ENCODE data around the gene COL3A1. TPM values are rescaled to one million over a fixed set of nuclear protein-coding genes. Genes with fewer than 3 reads are reported as not detected.

The COL3A1 gene
- total and polyA plus RNA-seq, 2 donors (not counting 3 experiments of a cell fraction or from before 2014, with no cell fraction given), result 2.3 to 8.7 TPM

DNA sequence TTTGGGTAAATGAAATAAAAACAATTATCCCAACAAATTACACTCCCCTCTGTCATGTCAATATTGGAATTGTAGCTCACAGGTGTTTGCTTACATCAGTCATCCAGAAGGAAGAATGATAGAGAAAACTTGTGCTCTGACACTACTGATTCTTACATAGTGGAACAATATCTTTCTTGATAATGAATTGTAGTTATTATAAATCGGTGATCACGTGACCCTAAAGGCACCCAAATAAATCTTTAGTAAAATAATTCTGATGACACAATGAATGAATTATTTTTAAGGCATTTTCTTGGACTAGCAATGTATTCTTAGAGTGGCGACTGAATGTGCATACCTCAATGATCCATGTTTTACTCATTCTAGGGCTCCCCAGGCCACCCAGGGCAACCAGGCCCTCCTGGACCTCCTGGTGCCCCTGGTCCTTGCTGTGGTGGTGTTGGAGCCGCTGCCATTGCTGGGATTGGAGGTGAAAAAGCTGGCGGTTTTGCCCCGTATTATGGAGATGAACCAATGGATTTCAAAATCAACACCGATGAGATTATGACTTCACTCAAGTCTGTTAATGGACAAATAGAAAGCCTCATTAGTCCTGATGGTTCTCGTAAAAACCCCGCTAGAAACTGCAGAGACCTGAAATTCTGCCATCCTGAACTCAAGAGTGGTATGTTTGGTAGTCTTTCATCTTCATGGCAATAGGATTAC, 34.5 kb downstream of the COL3A1 start:
- no peak overlapping the region for H2AFZ ChIP-seq (ENCODE audit: low read depth, low read length)
- H3K9me3 ChIP-seq (replicated peaks; ENCODE audit: control insufficient read depth, insufficient read depth, low read length), result no peaks in the 10 kb centered on the region
- H3K79me2 ChIP-seq (ENCODE audit: control insufficient read depth, insufficient read depth, low read length), result no peaks in the 10 kb centered on the region
- H3K36me3 ChIP-seq (ENCODE audit: control insufficient read depth in 2 of 2, extremely low read depth in 1 of 2, insufficient read depth in 2 of 2, low read length in 2 of 2), result no peaks in the 10 kb centered on the region
- H3K27ac ChIP-seq (ENCODE audit: insufficient read depth, low read depth, low read length), result no peak overlapping the region
- dilution Hi-C loops (cut with MboI; ENCODE audit: extremely low pct_ligation_motif_present, low sequenced_read_pairs), result no loop called here
- no peaks in the 10 kb centered on the region for H3K27me3 ChIP-seq (ENCODE audit: control insufficient read depth in 2 of 2, insufficient read depth in 2 of 2, low read length in 2 of 2)
- ChIA-PET POLR2A (no interaction called here), CTCF (no interaction called here)
- DNase-seq (ENCODE audit: low read depth, low spot score) (no peak), FAIRE-seq (no peak)
- no peaks in the 10 kb centered on the region for H3K4me1 ChIP-seq (ENCODE audit: control insufficient read depth, extremely low read depth, insufficient read depth, low read length)
- no peak overlapping the region for H3K9ac ChIP-seq (replicated peaks; ENCODE audit: extremely low read depth, insufficient read depth, low read length)
- H3K4me2 ChIP-seq (ENCODE audit: insufficient read depth, low read length), result no peak overlapping the region
- no peak overlapping the region for H3K4me3 ChIP-seq (replicated peaks in 1 of 3; ENCODE audit: insufficient read depth in 1 of 3, low read depth in 1 of 3, low read length in 3 of 3)
- H3K9me1 ChIP-seq (replicated peaks; ENCODE audit: control insufficient read depth, extremely low read depth, insufficient read depth, low read length), result no peaks in the 10 kb centered on the region
- BruUV-seq (replicated peaks), result no TSS peak
- intact Hi-C loops (cut with micrococcal nuclease), result no loop called here
- TF ChIP-seq FOS (IDR thresholded peaks at IDR 0.05; ENCODE audit: borderline replicate concordance, insufficient read depth, low read length) (no peak), MYC (IDR thresholded peaks at IDR 0.05; ENCODE audit: low read depth, low read length) (no peak), POLR2AphosphoS5 (IDR thresholded peaks at IDR 0.05; ENCODE audit: insufficient read depth, low read depth, low read length) (no peak), POLR2A (IDR thresholded peaks at IDR 0.05; ENCODE audit: low read depth, low read length) (no peak), JUN (IDR thresholded peaks at IDR 0.05; ENCODE audit: borderline replicate concordance, insufficient read depth, insufficient read length, low read depth) (no peak), EZH2 (IDR thresholded peaks at IDR 0.05; ENCODE audit: borderline replicate concordance, low read depth, low read length, severe bottlenecking) (no peak), GATA2 (IDR thresholded peaks at IDR 0.05; ENCODE audit: insufficient read depth, insufficient read length, low read depth, low read length) (no peak)
- TF ChIP-seq, protein P1, sequence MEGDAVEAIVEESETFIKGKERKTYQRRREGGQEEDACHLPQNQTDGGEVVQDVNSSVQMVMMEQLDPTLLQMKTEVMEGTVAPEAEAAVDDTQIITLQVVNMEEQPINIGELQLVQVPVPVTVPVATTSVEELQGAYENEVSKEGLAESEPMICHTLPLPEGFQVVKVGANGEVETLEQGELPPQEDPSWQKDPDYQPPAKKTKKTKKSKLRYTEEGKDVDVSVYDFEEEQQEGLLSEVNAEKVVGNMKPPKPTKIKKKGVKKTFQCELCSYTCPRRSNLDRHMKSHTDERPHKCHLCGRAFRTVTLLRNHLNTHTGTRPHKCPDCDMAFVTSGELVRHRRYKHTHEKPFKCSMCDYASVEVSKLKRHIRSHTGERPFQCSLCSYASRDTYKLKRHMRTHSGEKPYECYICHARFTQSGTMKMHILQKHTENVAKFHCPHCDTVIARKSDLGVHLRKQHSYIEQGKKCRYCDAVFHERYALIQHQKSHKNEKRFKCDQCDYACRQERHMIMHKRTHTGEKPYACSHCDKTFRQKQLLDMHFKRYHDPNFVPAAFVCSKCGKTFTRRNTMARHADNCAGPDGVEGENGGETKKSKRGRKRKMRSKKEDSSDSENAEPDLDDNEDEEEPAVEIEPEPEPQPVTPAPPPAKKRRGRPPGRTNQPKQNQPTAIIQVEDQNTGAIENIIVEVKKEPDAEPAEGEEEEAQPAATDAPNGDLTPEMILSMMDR (IDR thresholded peaks at IDR 0.05; ENCODE audit: extremely low read depth in 1 of 2, insufficient read depth in 1 of 2, low read depth in 1 of 2, low read length in 2 of 2), result no peak
- TF ChIP-seq, protein P2, sequence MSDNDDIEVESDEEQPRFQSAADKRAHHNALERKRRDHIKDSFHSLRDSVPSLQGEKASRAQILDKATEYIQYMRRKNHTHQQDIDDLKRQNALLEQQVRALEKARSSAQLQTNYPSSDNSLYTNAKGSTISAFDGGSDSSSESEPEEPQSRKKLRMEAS (IDR thresholded peaks at IDR 0.05; ENCODE audit: insufficient read depth, insufficient read length), result no peak
- H4K20me1 ChIP-seq (replicated peaks; ENCODE audit: control insufficient read depth, extremely low read depth, insufficient read depth, low read length), result no peaks in the 10 kb centered on the region

All from endothelial cell of umbilical vein (primary cell).